Endothelial cell of coronary artery (primary cell): ENCODE measurements around the gene CNKSR3. TPM values are rescaled to one million over a fixed set of nuclear protein-coding genes. Genes with fewer than 3 reads are reported as not detected.

ENCODE experiments used
- total RNA-seq: library from RNA; depleted of rRNA; stranded (reverse); fragments of >200 nt; gene quantifications from 2 replicates; pipeline ENCODE4 v1.2.3, GENCODE V29; 2014

CNKSR3 gene
- total RNA-seq: 3.0 and 4.0 TPM in 2 replicates

DNA sequence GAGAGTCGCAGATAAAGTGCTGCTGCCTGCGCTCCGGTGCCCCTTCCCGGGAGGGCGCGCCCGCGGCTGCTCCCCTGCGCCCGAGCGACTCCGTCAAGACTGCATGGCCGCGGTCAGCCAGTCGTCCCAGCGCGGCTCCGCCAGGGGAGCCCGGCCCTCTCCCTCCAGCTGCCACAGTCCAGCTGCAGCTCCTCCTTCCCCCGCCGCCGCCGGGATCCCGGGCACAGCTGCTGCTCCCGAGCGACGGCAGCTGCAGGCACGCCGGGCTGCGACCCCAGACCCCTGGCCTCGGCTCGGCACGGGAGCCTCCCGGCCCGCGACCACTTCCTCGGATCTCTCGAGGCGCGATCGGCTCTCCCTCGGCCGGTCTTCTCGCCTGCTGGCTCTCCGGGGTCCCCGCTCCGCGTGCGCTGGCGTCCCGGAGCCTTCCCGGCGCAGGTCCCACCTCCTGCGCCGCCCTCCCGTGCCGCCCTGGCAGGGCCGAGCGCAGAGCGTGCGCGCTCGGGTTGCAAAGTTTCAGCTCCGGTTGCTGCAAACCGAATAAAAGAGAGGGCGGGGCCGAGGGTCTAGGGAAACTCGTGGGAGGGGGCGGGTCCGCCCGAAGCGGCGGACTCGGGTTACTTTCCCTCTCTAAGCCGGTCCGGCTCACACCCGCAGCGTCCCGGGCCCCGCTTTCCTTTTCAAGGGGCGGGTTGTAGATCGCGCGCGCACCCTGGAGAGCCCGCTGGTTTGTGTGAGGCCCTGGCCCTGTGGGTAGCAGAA is at the start of gene CNKSR3:
Gene CNKSR3, minus strand, starts transcription at position 542 of the 762 bp plus-strand sequence. CDS start 571 bp downstream, outside the sequence.

DNA sequence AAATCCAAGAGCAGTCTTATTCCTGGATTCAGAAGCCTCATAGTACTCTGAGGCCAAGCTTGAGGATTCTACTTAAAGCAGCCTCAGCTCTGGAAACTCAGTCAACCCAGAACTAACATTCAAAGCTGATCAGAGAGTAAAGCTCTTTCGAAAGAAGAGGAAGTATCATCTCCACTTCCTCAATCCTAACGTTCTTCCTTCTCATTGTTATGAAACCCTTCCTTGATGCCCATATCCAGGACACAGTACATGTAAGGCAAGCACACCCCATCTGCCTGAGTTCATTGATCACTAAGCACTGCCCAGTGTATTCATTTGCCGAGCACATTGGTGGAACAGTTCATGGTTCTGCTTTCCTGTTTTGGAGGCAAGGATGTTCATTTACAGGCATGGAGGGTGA is 153.8 kb downstream of the CNKSR3 start, which contains the start of gene IPCEF1:
Gene IPCEF1, minus strand, starts transcription at position 114 of the 400 bp plus-strand sequence. CDS start 90,856 bp downstream, outside the sequence.

Other genes with a start within 250 kb of the CNKSR3 start
- gene IPCEF1, start 153.9 kb downstream of the CNKSR3 start, total RNA-seq: 0.09 TPM in 1 of 2 replicates, not detected in the other
- 17.2 and 21.6 TPM in 2 replicates for gene SCAF8, start 222.7 kb upstream of the CNKSR3 start, total RNA-seq